Activated naive CD8-positive, alpha-beta T cell (primary cell): ENCODE data around the gene RGL3.

Experiments used
- H3K27ac Mint-ChIP-seq: one replicate; pipeline ENCODE4 v1.8.0; 2021; ENCODE audit warnings: mixed read lengths
- H3K27me3 Mint-ChIP-seq: one replicate; pipeline ENCODE4 v1.8.0; 2021; ENCODE audit warnings: mixed read lengths
- H3K36me3 Mint-ChIP-seq: one replicate; pipeline ENCODE4 v1.8.0; 2021; ENCODE audit warnings: mixed read lengths
- H3K4me1 Mint-ChIP-seq: one replicate; pipeline ENCODE4 v1.8.0; 2021; ENCODE audit warnings: low read depth, mixed read lengths
- H3K4me3 Mint-ChIP-seq: one replicate; pipeline ENCODE4 v1.8.0; 2021; ENCODE audit warnings: mild to moderate bottlenecking, mixed read lengths
- H3K9me3 Mint-ChIP-seq: one replicate; pipeline ENCODE4 v1.8.0; 2021; ENCODE audit warnings: low read depth, mixed read lengths

RGL3 gene

DNA sequence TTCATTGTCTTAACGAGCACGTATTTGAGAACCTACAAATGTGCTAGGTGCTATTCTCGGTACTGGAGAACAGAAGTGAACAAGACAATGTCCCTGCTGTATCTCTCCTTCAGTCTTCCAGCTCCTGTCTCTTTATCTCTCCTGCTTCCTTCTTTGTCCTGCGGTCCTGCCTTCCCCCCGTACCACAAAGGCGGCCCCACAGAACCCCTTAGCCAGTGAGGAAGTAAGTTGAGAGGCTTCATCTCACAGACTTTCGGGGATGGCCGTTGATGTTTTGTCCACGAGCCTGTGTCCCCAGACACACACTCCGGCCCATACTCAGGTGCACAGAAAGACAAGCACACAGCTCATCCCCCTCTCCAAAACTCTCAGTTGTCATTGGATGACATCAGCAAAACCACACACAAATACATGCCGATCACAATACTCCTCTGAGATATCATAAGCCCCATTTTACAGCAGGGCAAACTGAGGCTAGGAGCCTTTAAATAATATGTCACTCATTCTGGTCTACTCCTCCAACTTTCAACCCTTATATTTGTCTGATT, 45.2 kb downstream of the RGL3 start:
- Mint-ChIP-seq H3K9me3 (no peaks in the 10 kb centered on the region), H3K4me1 (peaks cover 31% of the 10 kb centered on the region), H3K4me3 (no peak overlapping the region), H3K27ac (no peak overlapping the region), H3K36me3 (peaks cover 14% of the 10 kb centered on the region), H3K27me3 (no peaks in the 10 kb centered on the region)

DNA sequence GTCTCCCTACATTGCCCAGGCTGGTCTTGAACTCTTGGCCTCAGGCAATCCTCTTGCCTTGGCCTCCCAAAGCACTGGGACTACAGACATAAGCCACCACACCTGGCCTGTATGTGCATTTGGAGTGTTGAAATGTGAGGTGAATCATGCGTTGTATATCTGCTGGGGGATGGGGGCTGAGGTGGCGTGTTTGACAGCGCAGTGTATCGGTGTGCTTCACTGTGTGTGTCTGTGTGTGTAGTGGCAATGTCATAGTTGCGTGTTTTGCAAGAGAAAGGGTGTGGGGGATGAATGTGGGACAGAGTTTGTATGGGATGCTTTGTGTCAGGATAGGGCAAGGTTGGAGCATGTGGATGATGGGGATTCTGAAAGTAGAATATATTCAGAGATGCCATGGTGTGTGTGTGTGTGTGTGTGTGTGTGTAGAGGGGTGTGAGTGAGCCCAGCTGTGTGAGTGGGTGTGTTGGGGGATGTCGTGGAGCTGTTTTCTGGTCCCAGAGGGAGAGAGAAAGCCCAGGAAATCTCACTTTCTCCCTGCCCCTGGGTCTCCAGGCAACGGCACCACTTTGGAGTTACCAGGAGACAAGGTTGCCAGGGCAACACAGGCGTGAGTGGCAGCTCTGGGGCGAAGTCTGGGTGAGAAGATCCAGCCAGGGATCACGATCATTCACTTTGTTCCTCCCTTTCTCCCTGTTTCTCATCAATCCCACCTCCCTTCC, 45.8 kb downstream of the RGL3 start:
- Mint-ChIP-seq H3K9me3 (no peaks in the 10 kb centered on the region), H3K36me3 (peaks cover 14% of the 10 kb centered on the region), H3K4me3 (peak overlapping the region; percentile 24), H3K4me1 (peaks cover 26% of the 10 kb centered on the region), H3K27me3 (no peaks in the 10 kb centered on the region), H3K27ac (no peak overlapping the region)

DNA sequence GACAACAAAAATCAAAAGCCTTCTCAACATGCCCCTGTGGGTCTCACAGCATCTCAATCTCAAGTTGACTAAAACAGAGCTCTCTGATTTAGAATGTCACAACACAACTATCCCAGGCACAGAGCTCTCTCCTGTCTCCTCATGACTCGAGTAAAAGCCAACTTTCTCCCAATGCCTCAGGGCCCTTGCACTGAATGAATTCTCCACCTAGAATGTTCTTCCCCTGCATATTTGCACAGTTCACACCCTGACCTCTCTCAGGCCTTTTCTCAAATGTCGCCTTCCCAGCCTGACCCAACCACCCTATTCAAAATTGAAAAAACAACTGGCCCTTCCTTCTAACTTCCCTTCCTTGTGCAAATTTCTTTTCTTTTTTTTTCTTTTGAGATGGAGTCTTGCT, 48.4 kb downstream of the RGL3 start:
- Mint-ChIP-seq H3K4me1 (peaks cover 10% of the 10 kb centered on the region), H3K36me3 (peaks cover 11% of the 10 kb centered on the region), H3K4me3 (no peak overlapping the region), H3K27ac (no peak overlapping the region), H3K27me3 (no peaks in the 10 kb centered on the region), H3K9me3 (no peaks in the 10 kb centered on the region)

DNA sequence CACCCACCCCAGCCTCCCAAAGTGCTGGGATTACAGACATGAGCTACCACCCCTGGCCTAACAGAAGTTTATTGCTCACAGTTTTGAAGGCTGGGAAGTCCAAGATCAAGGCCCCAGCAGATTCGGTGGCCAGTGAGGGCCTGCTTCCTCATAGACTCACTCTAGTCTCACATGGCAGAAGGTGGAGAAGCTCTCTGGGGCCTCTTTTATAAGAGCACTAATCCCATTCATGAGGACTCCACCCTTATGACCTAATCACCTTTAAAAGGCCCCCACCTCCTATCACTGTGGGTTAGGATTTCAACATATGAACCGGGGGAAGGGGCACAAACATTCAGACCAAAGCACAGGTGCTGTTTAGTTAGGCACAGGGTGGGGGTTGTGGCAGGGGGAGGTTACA, 51.6 kb downstream of the RGL3 start:
- Mint-ChIP-seq H3K4me1 (peaks cover 2% of the 10 kb centered on the region), H3K9me3 (no peaks in the 10 kb centered on the region), H3K27me3 (no peaks in the 10 kb centered on the region), H3K27ac (no peak overlapping the region), H3K36me3 (peaks cover 12% of the 10 kb centered on the region), H3K4me3 (no peak overlapping the region)

DNA sequence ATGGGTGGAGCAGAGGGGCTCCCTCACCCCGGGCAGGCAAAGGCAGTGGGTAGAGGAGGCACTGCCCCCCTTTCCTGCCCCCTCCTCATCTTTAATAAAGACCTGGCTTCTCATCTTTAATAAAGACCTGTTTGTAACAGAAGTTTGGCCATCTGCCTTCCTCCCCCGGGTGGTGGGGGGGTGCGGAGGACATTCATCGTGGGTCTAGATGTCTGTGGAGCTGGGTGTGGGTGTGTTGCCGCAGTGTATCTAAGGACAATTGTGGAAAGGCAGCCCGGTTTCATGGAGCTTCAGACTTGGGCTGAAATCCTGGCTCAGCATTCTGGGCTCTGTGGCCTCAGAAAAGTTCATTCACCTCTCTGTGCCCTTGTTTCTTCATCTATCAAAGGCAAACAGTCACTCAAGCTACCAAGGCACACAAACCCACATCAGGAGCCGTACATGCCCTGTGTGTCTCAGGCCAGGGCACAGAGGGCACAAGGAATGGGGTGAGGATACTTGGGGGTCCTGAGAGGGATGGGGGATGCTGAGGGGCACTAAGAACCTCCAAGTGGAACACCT, 53.5 kb downstream of the RGL3 start:
- Mint-ChIP-seq H3K27me3 (no peaks in the 10 kb centered on the region), H3K9me3 (no peaks in the 10 kb centered on the region), H3K27ac (no peak overlapping the region), H3K36me3 (peaks cover 8% of the 10 kb centered on the region), H3K4me3 (no peak overlapping the region), H3K4me1 (no peaks in the 10 kb centered on the region)

DNA sequence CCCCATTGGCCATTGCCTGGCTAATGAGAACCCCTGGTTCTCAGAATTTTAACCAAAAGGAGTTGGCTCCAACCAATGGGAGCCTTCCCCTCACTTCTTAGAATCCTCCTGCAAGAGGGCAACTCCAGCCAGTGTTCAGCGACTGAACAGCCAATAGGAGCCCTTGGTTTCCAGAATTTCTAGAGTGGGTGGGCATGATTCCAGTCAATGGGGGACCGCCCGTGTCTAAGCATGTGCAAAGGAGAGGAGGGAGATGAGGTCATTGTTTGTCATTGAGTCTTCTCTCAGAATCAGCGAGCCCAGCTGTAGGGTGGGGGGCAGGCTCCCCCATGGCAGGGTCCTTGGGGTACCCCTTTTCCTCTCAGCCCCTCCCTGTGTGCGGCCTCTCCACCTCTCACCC, 54.2 kb downstream of the RGL3 start:
- Mint-ChIP-seq H3K9me3 (no peaks in the 10 kb centered on the region), H3K27ac (no peak overlapping the region), H3K4me1 (no peaks in the 10 kb centered on the region), H3K27me3 (no peaks in the 10 kb centered on the region), H3K4me3 (no peak overlapping the region), H3K36me3 (peaks cover 8% of the 10 kb centered on the region)

DNA sequence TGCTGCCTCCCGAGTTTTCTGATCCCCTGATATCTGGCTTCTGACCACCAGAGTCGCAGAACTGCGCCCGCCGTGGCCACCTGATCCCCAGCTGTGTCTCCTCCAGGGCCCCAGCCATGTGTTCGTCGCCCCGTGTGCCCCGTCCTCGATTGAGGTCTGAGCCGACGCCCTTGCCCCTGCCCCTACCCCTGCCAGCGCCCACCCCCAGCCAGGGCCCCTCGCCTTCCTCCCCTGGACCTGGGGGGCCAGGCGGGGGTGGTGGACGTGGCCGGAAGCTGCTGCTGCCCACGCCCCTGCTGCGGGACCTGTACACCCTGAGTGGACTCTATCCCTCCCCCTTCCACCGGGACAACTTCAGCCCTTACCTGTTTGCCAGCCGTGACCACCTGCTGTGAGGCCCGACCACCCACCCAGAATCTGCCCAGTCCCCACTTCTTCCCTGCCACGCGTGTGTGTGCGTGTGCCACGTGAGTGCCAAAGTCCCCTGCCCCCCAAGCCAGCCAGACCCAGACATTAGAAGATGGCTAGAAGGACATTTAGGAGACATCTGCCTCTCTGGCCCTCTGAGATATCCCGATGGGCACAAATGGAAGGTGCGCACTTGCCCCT, 54.7 kb downstream of the RGL3 start:
- H3K9me3 Mint-ChIP-seq: no peaks in the 10 kb centered on the region
- H3K4me1 Mint-ChIP-seq: no peaks in the 10 kb centered on the region
- peaks cover 6% of the 10 kb centered on the region for H3K36me3 Mint-ChIP-seq
- H3K4me3 Mint-ChIP-seq: no peak overlapping the region
- H3K27me3 Mint-ChIP-seq: no peaks in the 10 kb centered on the region
- no peak overlapping the region for H3K27ac Mint-ChIP-seq

DNA sequence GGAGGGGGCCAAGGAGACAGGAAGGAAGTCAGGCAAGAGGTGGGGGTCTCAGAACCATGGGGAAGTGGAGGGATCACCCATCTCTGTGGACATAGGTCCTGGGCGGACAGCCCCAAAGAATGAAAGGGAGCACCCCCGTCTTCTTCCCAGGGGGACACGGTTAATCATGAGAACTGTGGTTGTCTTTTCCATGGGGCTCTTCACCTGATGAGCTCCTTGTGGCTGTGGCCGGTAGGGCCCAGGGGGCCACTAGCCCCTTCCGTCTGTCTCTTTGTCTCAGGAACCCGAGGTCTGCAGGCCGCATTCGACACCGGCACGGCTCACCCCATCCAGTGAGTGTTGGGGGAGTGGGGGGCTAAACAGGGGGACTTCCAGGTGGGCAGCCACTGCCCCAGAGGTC, 55.2 kb downstream of the RGL3 start:
- Mint-ChIP-seq H3K9me3 (no peaks in the 10 kb centered on the region), H3K27me3 (no peaks in the 10 kb centered on the region), H3K27ac (no peak overlapping the region), H3K36me3 (peaks cover 2% of the 10 kb centered on the region), H3K4me1 (no peaks in the 10 kb centered on the region), H3K4me3 (no peak overlapping the region)

DNA sequence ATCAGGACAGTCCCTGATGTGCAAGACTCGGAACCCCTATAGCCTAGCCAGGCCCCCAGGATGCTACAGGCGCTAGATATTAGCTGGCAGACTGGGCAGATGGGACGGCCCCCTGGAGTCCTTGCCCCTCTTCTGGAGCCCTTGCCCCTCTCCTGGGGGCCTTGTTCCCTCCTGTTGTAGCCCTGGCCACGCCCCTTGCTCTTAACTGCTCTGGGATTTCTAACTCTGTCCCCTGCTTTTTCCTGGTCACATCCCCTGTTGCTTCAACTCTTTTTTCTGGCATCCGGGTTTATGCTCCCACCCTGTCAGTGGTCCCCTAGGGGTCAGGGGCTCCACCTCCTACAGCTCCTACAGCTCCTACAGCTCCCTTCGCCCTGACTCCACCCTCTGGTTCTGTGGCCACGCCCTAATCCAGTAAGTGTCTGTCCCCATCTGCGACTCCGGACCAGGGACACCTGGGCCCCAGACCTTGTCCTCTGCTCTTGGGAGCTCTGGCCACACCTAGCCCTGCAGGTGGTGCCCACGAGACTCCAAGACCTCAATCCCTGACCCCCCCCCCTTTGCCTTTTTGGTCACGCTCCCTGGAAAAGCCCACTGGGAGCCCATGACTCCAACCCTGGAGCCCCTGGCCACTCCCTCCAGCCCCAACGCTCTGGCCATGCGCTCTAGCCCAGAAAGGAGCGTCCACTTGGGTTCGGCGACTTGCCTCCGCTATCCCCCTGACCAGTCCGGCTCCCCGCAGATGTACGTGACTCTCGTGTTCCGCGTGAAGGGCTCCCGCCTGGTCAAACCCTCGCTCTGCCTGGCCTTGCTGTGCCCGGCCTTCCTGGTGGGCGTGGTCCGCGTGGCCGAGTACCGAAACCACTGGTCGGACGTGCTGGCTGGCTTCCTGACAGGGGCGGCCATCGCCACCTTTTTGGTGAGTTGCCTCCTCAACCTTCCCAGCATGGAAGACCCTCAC, 57.1 kb downstream of the RGL3 start:
- H3K4me3 Mint-ChIP-seq: no peak overlapping the region
- no peak overlapping the region for H3K27ac Mint-ChIP-seq
- H3K4me1 Mint-ChIP-seq: no peaks in the 10 kb centered on the region
- no peaks in the 10 kb centered on the region for H3K27me3 Mint-ChIP-seq
- H3K36me3 Mint-ChIP-seq: peaks cover 2% of the 10 kb centered on the region
- H3K9me3 Mint-ChIP-seq: no peaks in the 10 kb centered on the region

DNA sequence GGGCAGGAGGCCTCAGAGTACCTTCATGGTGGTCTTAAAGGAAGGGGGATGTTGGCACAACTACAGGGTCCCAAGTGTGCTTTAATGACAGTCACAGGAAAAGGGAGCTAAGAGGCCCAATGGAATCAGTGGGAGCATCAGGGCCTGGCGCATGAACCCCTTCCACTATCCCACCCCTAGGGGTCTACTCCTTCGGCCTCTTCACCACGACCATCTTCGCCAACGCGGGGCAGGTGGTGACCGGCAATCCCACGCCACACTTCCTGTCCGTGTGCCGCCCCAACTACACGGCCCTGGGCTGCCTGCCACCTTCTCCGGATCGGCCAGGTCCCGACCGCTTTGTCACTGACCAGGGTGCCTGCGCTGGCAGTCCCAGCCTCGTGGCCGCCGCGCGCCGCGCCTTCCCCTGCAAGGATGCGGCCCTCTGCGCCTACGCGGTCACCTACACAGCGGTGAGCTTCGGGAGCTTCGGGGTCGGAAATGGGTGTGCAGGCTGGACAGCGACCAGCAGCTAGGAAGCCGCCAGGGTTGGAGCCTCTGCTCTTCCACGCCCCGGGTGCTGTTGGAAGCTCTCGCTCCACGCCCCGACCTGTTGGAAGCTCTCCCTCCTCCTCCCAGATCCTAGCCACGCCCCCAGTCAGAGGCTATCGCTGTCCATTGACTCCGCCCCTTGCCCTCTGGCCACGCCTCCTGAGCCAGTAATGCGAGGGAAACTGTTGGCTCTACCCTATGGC, 57.9 kb downstream of the RGL3 start:
- Mint-ChIP-seq H3K9me3 (no peaks in the 10 kb centered on the region), H3K27me3 (peaks cover 2% of the 10 kb centered on the region), H3K4me1 (peaks cover 3% of the 10 kb centered on the region), H3K36me3 (peaks cover 2% of the 10 kb centered on the region), H3K4me3 (no peak overlapping the region), H3K27ac (no peak overlapping the region)

DNA sequence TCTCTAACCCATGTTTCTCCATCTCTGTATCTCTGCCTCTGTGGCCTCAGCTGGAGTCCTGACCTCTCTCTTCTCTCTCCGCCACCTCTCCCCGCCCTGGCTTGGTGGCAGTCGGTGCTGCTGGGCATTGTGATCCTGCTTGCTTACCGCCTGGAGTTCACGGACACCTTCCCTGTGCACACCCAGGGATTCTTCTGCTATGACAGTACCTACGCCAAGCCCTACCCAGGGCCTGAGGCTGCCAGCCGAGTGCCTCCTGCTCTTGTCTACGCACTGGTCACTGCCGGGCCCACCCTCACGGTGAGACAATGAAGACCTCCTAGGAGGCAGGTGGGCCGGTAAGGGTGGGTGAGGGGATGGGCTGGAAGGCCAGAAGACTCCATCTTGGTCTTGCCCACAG, 59.7 kb downstream of the RGL3 start:
- Mint-ChIP-seq H3K9me3 (no peaks in the 10 kb centered on the region), H3K27ac (no peak overlapping the region), H3K4me3 (no peak overlapping the region), H3K36me3 (peaks cover 2% of the 10 kb centered on the region), H3K27me3 (peaks cover 6% of the 10 kb centered on the region), H3K4me1 (peaks cover 9% of the 10 kb centered on the region)

DNA sequence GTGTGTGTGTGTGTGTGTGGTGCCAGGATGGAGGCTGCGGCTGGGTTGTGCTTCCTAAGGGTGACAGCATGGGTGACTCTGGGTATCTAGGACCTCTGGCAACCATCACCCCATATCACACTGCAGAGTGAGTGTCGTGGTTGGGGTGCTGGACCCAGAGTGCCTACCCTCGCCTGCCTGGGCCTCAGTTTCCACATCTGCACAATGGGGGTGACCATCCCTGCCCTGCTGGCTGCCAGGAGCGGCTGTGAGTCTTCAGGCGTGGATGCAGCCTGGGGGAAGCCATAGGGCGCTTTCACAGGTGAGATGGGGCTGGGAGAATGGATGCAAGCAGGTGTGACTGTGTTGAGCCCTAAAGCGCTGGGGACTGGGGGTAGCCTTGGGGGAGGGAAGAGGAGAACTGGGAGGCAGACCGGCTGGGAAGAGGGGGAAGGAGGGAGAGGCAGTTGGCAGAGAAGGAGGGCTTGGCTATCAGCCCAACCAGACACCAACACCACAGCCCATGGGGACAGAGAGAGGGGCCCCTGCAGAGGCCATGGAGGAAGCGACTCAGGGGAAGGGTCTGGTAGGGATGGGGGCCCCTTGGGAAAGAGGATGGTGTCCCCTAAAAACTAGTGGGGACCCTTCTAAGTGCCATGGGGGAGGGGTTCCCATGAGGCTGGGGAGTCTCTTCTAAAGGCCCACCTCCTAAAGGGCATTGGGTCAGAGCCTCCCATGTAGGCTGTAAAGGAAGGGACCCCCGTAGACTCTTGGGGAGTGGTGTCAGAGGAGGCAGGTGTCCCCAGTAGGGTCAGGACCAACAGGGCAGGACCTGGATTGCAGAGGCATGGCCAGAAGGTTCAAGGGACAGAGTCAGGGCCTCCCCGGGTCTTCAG, 62.2 kb downstream of the RGL3 start:
- Mint-ChIP-seq H3K36me3 (peaks cover 2% of the 10 kb centered on the region), H3K4me3 (peak overlapping the region; percentile 76), H3K9me3 (no peaks in the 10 kb centered on the region), H3K4me1 (peaks cover 9% of the 10 kb centered on the region), H3K27ac (no peak overlapping the region), H3K27me3 (peaks cover 6% of the 10 kb centered on the region)

DNA sequence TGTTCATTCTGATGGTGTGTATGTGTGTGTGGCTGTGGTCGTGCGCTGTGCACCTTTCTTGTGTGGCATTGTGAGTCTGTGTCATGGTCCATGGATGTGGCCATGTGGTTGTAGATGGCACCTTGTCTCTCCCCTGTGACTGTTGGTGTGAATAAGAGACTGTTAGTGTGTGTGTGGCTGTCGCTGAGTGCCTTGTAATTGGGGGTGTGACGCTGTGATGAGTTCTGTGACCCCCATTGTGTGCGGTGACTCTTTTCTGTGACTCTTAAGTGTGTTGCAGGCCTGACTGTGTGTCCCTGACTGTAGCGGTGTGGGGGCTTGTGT, 63.1 kb downstream of the RGL3 start:
- Mint-ChIP-seq H3K9me3 (no peaks in the 10 kb centered on the region), H3K27me3 (peaks cover 6% of the 10 kb centered on the region), H3K27ac (no peak overlapping the region), H3K36me3 (peaks cover 2% of the 10 kb centered on the region), H3K4me3 (peak overlapping the region; percentile 76), H3K4me1 (peaks cover 9% of the 10 kb centered on the region)
